Activated T-cell treated with anti-CD3 and anti-CD28 coated beads, Interleukin-2, amount 50 U/mL, for 4 hours (primary cell): Measurements from ENCODE around the gene MYADML2. TPM values are rescaled to one million over a fixed set of nuclear protein-coding genes. Genes with fewer than 3 reads are reported as not detected.

ENCODE experiments used
- ATAC-seq, 2 donors: fragments of 200-7000 bp; cut with Tn5 transposase; one replicate each; pipeline ENCODE4 v1.10.0; 2021
- DNase-seq: peaks from one replicate; pipeline ENCODE4 v3.0.0-alpha.2; 2020
- H3K27me3 Mint-ChIP-seq: one replicate; pipeline ENCODE4 v1.8.0; 2021; ENCODE audit warnings: low read depth, mixed read lengths
- H3K36me3 Mint-ChIP-seq: one replicate; pipeline ENCODE4 v1.8.0; 2022; ENCODE audit warnings: mixed read lengths; ENCODE audit not compliant: insufficient read depth
- H3K4me1 Mint-ChIP-seq: one replicate; pipeline ENCODE4 v1.8.0; 2021; ENCODE audit warnings: low read depth, mixed read lengths
- H3K4me3 Mint-ChIP-seq: one replicate; pipeline ENCODE4 v1.8.0; 2021; ENCODE audit warnings: mild to moderate bottlenecking, moderate library complexity, mixed read lengths
- H3K9me3 Mint-ChIP-seq: one replicate; pipeline ENCODE4 v1.8.0; 2021; ENCODE audit warnings: mixed read lengths
- total RNA-seq, 3 donors: library from RNA; stranded (reverse); gene quantifications; one replicate each; pipeline ENCODE4 v1.2.1, GENCODE V29; 2021

MYADML2 gene
- total RNA-seq, 3 donors from 2014 or later, result not detected

DNA sequence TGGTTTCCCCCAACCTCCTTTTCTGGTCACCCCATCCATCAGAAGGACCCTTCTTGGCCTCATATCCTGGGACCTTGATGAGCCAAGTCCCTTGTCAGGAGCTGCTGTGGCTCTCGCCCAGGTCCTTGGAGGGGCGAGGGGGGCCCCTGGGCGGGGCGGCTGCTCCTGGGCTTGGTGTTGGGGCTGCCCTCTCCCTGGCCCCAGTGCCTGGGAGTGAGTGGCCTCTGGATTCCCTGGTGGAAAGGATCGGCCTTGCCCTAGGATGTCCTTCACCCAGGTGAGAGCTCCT lies 20.2 kb upstream of the MYADML2 start:
- Mint-ChIP-seq H3K36me3 (no peaks in the 10 kb centered on the region), H3K27me3 (peaks cover 4% of the 10 kb centered on the region), H3K9me3 (no peaks in the 10 kb centered on the region), H3K4me1 (peaks cover 11% of the 10 kb centered on the region), H3K4me3 (no peak overlapping the region)
- ATAC-seq (peak in 1 of 2 donors; percentile 4), DNase-seq (no peak)

- H3K4me3 Mint-ChIP-seq, result no peak overlapping the region
- ATAC-seq (no peak), DNase-seq (no peak)
- H3K36me3 Mint-ChIP-seq, result no peaks in the 10 kb centered on the region
- H3K9me3 Mint-ChIP-seq, result no peaks in the 10 kb centered on the region
- peaks cover 6% of the 10 kb centered on the region for H3K27me3 Mint-ChIP-seq
- peaks cover 11% of the 10 kb centered on the region for H3K4me1 Mint-ChIP-seq
These were observed 19.6 kb upstream of the MYADML2 start for GRCh38 chr17:81966343-81967243.

GRCh38 chr17:81964081-81964849 lies 17.2 kb upstream of the MYADML2 start:
- no peak for ATAC-seq
- H3K4me1 Mint-ChIP-seq, result peaks cover 11% of the 10 kb centered on the region

GRCh38 chr17:81962499-81963441 lies 15.7 kb upstream of the MYADML2 start:
- DNase-seq (no peak), ATAC-seq (no peak)
- H3K36me3 Mint-ChIP-seq, result no peaks in the 10 kb centered on the region
- H3K4me3 Mint-ChIP-seq, result no peak overlapping the region
- H3K4me1 Mint-ChIP-seq, result peaks cover 3% of the 10 kb centered on the region
- H3K27me3 Mint-ChIP-seq, result peaks cover 18% of the 10 kb centered on the region
- no peaks in the 10 kb centered on the region for H3K9me3 Mint-ChIP-seq

More at GRCh38 chr17:81964081-81964849, 17.2 kb upstream of the MYADML2 start:
- H3K27me3 Mint-ChIP-seq, result peaks cover 8% of the 10 kb centered on the region
- H3K4me3 Mint-ChIP-seq, result no peak overlapping the region
- no peak for DNase-seq
- no peaks in the 10 kb centered on the region for H3K9me3 Mint-ChIP-seq
- H3K36me3 Mint-ChIP-seq, result no peaks in the 10 kb centered on the region

GRCh38 chr17:81961521-81962498 lies 14.8 kb upstream of the MYADML2 start:
- H3K27me3 Mint-ChIP-seq, result peaks cover 23% of the 10 kb centered on the region
- no peaks in the 10 kb centered on the region for H3K9me3 Mint-ChIP-seq
- peaks cover 3% of the 10 kb centered on the region for H3K4me1 Mint-ChIP-seq
- ATAC-seq (no peak), DNase-seq (no peak)
- H3K36me3 Mint-ChIP-seq, result no peaks in the 10 kb centered on the region
- H3K4me3 Mint-ChIP-seq, result no peak overlapping the region

- no peak within 1 kb of the TSS for H3K4me3 Mint-ChIP-seq
- no peak for DNase-seq
- peaks cover 23% of the 10 kb centered on the region for H3K27me3 Mint-ChIP-seq
- peak in 1 of 2 donors; percentile 17 for ATAC-seq
- H3K9me3 Mint-ChIP-seq, result no peaks in the 10 kb centered on the region
- no peaks in the 10 kb centered on the region for H3K36me3 Mint-ChIP-seq
- peaks cover 3% of the 10 kb centered on the region for H3K4me1 Mint-ChIP-seq
These were observed 14.1 kb upstream of the MYADML2 start, which contains the start of gene NOTUM for GRCh38 chr17:81961087-81961511. NOTUM (minus strand) TSS chr17:81961187; CDS start chr17:81960909, 278 bp downstream.

DNA sequence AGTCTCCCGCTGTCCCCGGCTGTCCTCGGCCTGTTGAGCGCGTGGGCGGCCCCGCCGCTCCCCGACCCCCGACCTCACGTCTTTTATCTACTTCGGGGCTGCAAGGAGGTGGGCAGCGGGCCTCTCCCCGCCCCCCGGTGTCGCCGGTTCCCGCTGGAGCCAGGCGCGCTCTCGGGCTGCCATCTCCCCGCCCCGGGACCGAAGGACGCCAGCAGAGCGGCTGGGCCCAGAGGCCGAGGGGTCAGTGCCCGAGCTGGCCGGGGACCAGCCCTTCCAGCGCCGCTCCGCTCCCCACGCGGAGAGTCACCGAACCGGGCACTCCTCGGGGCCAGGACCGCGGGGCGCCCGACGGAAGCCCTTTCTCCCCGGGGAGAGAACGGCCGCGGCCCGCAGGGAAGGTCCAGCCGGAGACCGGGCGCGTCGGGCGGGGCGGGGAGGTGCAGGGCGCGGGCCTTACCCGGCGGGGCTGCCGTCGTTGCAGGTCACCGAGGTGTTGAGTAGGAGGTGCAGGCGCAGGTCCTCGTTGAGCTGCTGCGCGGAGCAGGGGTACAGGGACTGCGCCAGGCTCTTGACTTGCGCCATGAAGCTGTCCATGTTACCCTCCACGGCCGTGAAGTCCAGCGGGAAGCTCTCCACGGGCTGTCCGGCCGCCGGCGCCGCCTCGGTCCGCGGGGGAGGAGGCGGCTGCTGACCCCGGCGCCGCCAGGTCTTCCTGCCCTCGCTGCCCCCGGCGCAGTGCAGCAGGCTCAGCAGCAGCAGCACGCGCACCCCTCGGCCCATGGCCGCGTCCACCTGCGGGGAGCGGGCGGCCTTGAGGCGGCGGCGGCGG lies 13.3 kb upstream of the MYADML2 start:
- no peaks in the 10 kb centered on the region for H3K36me3 Mint-ChIP-seq
- H3K27me3 Mint-ChIP-seq, result peaks cover 23% of the 10 kb centered on the region
- H3K4me3 Mint-ChIP-seq, result no peak overlapping the region
- H3K4me1 Mint-ChIP-seq, result peaks cover 3% of the 10 kb centered on the region
- no peaks in the 10 kb centered on the region for H3K9me3 Mint-ChIP-seq
- DNase-seq, result no peak
- peak in 1 of 2 donors; percentile 2 for ATAC-seq

DNA sequence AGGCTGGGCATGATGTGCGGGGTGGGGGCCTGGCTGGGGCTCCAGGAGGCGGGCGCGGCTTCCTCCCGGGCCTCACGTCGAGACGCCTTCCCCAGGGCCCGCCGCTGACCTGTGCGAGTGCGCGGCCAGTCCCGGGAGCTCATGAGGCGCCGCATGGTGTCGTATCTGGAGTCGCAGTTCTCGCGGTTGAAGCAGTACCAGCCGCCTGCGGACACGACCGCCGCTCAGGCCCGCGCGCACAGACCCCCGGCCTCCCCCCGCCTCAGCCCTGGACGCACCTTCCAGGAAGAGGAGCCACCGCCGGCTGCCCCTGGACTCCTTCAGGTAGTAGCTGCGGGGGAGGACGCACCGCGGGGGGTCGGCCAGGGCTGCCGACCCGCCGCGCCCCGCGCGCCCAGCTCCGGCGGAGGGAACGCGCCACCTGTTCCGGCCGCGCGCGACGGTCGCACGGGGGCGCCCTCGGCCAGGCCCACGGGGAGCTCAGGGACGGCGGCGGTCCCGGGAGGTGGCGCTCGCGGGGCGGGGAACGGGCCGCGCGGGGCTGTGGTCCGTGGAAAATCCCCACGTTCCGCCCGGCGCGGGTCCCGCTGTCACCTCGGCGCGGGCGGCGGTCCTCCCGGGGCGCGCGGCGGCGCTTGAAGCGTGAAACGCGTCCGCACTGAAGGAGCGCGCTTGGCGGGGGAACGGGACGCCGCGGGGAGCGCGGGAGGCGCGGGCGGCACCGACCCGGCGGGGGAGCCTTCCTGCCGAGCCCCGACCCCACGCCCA lies 12.5 kb upstream of the MYADML2 start:
- DNase-seq (peak; percentile 84), ATAC-seq (peak; percentile 93 to 95)
- H3K36me3 Mint-ChIP-seq, result no peaks in the 10 kb centered on the region
- no peaks in the 10 kb centered on the region for H3K9me3 Mint-ChIP-seq
- peaks cover 23% of the 10 kb centered on the region for H3K27me3 Mint-ChIP-seq
- peaks cover 3% of the 10 kb centered on the region for H3K4me1 Mint-ChIP-seq
- H3K4me3 Mint-ChIP-seq, result no peak overlapping the region

DNA sequence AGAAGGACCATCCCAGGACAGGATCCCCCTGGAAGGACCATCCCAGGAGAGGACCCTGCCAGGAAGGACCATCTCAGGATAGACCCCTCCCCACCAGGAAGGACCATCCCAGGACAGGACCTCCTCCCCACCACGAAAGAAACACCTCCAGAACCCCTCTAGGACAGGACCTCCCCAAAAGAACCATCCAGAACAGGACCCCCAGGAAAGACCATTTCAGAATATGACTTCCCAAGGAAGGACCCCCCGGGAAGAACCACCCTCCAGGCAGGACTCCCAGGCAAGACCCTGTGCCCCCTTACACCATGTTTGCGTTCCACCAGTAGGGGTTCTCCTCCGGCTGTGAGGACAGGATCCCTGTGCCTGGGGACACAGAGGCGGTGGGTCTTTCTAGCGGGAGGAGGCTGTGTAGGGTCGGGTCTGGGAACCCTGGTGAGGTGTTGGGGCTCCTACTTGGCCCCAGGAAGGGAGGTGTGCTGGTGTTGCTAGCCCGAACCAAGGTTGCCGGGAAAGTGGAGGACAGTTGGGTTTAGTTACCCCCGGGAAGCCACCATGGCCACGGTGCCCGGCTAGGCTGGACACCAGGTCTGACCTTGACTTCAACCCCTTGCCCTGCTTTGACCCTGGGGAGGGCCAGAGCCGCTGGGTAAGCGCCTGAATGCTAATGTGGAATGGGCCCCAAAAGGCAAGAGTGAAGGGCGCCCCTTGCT lies 11.8 kb upstream of the MYADML2 start:
- Mint-ChIP-seq H3K36me3 (no peaks in the 10 kb centered on the region), H3K4me1 (peaks cover 3% of the 10 kb centered on the region)

DNA sequence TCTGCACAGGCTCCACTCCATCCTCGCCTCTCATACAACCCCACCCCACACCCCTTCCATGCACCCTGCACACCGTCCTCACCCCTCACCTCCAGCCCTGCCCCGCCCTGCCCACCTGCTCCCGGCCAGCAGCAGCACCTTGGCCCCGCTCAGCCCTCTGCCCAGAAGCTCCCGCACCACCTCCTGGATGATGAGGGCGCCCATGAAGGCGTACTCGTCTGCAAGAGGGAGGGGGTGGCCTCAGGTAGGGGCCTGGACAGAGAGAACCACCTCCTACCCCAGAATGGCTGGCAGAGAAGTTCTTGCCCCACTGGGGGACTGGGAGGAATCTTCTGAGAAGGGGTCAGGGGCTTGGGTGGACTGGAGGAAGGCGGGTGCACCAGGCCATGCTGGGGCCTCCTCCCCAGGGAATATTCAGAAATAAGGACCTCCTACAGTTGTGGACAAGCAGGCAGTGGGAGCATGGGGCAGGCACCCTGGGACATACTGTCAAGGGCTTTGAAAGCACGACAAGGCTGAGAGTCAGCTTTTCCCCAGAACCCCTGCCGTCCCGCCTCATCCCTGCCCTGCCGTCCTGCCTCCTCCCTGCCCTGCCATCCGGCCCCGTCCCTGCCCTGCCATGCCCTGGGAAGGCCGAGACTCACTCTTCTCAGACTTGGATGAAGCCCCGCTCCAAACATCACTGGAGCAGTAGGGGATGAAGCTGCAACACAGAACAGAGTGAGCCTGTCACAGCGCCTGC lies 10.8 kb upstream of the MYADML2 start:
- Mint-ChIP-seq H3K36me3 (no peaks in the 10 kb centered on the region), H3K27me3 (peaks cover 21% of the 10 kb centered on the region), H3K4me3 (peak overlapping the region; percentile 13), H3K4me1 (peaks cover 3% of the 10 kb centered on the region), H3K9me3 (no peaks in the 10 kb centered on the region)
- ATAC-seq (no peak), DNase-seq (no peak)

More for the DNA sequence above, 11.8 kb upstream of the MYADML2 start:
- Mint-ChIP-seq H3K4me3 (peak overlapping the region; percentile 45), H3K27me3 (peaks cover 23% of the 10 kb centered on the region), H3K9me3 (no peaks in the 10 kb centered on the region)
- ATAC-seq (no peak), DNase-seq (no peak)
